K562 (cell line): ENCODE measurements around the gene CABP4. TPM values are rescaled to one million over a fixed set of nuclear protein-coding genes. Genes with fewer than 3 reads are reported as not detected.

Source experiments
- ATF7 ChIP-seq: fragments of 450-650 bp; IDR thresholded peaks from 2 replicates; pipeline ENCODE4 v1.7.1; 2014; ENCODE audit warnings: mild to moderate bottlenecking, moderate library complexity
- CCAR2 ChIP-seq: fragments of 200-400 bp; formaldehyde crosslinking; IDR thresholded peaks from 2 replicates; pipeline ENCODE4 v1.6.1; 2017; ENCODE audit warnings: mild to moderate bottlenecking, low read depth, low read length
- CREB1 ChIP-seq, 2 experiments: sonication (generic) in 1 of 2; formaldehyde crosslinking in 1 of 2; IDR thresholded peaks; 2 replicates each; pipeline versions ENCODE4 v1.6.1 to v1.8.0; 2012 to 2022; ENCODE audit warnings: inconsistent platforms in 1 of 2, mild to moderate bottlenecking in 1 of 2, missing genetic modification reagents in 1 of 2, moderate library complexity in 1 of 2
- CREM ChIP-seq: IDR thresholded peaks from 2 replicates; pipeline ENCODE4 v1.6.1; 2014; ENCODE audit warnings: antibody characterized with exemption, low read depth
- ESRRA ChIP-seq: fragments of 450-650 bp; IDR thresholded peaks from 2 replicates; pipeline ENCODE4 v1.6.1; 2014; ENCODE audit warnings: low read depth, mild to moderate bottlenecking, moderate library complexity, borderline replicate concordance
- MNT ChIP-seq, 2 experiments: fragments of 450-650 bp; conservative IDR thresholded peaks; 2 replicates each; pipeline ENCODE4 v1.6.1; 2017; ENCODE audit warnings: mild to moderate bottlenecking in 2 of 2, moderate library complexity in 2 of 2
- NONO ChIP-seq, 2 experiments: fragments of 200-400 bp in 1 of 2; fragments of 450-650 bp in 1 of 2; formaldehyde crosslinking in 1 of 2; IDR thresholded peaks; 2 replicates each; pipeline ENCODE4 v1.6.1; 2017; ENCODE audit warnings: low read depth in 2 of 2, mild to moderate bottlenecking in 2 of 2, moderate library complexity in 2 of 2, low read length in 1 of 2
- NR4A1 ChIP-seq, 2 experiments: fragments of 250-450 bp in 1 of 2; fragments of 450-650 bp in 1 of 2; sonication (Bioruptor Pico) in 1 of 2; IDR thresholded peaks; 2 replicates each; pipeline versions ENCODE4 v1.4.0 to v1.6.1; 2016 to 2020; ENCODE audit warnings: mild to moderate bottlenecking in 2 of 2, missing compliant biosample characterization in 1 of 2, missing genetic modification characterization in 1 of 2, moderate library complexity in 1 of 2
- PML ChIP-seq: IDR thresholded peaks from 2 replicates; pipeline ENCODE4 v1.6.1; 2012; ENCODE audit warnings: low read length, inconsistent platforms
- RFX1 ChIP-seq: fragments of 450-650 bp; IDR thresholded peaks from 2 replicates; pipeline ENCODE4 v1.6.1; 2016; ENCODE audit warnings: mild to moderate bottlenecking, moderate library complexity
- TBP ChIP-seq: optimal IDR thresholded peaks from 2 replicates; pipeline ENCODE3; 2011; ENCODE audit warnings: low read depth, low read length, improper control_type of control experiment
- TEAD4 ChIP-seq, 2 experiments: sonication (generic) in 1 of 2; formaldehyde crosslinking in 1 of 2; IDR thresholded peaks; 2 replicates each; pipeline versions ENCODE4 v1.6.1 to v1.8.0; 2012 to 2022; ENCODE audit warnings: borderline replicate concordance in 1 of 2, inconsistent platforms in 1 of 2, low read length in 1 of 2, mild to moderate bottlenecking in 1 of 2, missing genetic modification reagents in 1 of 2
- ZNF143 ChIP-seq: sonication (generic); formaldehyde crosslinking; IDR thresholded peaks from 2 replicates; pipeline ENCODE4 v1.9.0; 2022; ENCODE audit warnings: mild to moderate bottlenecking, missing genetic modification reagents
- ZNF444 ChIP-seq: fragments of 250-450 bp; sonication (Bioruptor Pico); IDR thresholded peaks from 2 replicates; pipeline ENCODE4 v1.4.0; 2020; ENCODE audit warnings: mild to moderate bottlenecking, moderate library complexity
- polyA plus RNA-seq, 8 experiments: library from polyadenylated mRNA; depleted of rRNA in 4 of 8; stranded (reverse) in 5 of 8; unstranded in 3 of 8; fragments of >200 nt; fragmentation: Nextera tagmentation in 2 of 8; fragmentation: Illumina TruSeq in 1 of 8; extraction: Ambion mirVana in 2 of 8; extraction: Trizol in 1 of 8; gene quantifications; 2 replicates each; pipeline versions ENCODE4 v1.2.1 to v1.2.3, GENCODE V29; 2011 to 2014; ENCODE audit warnings: inconsistent platforms in 1 of 8, missing spikeins in 1 of 8
- total RNA-seq, 7 experiments: library from RNA; depleted of rRNA in 6 of 7; stranded (reverse); fragments of >200 nt in 6 of 7; fragmentation: Illumina TruSeq in 2 of 7; extraction: Trizol in 2 of 7; gene quantifications; 2 replicates each; pipeline versions ENCODE4 v1.2.1 to v1.2.3, GENCODE V29; 2011 to 2021; ENCODE audit warnings: low replicate concordance in 1 of 7
- TF ChIP-seq, protein P1 (sequence below), 2 experiments: IDR thresholded peaks; 2 replicates each; pipeline ENCODE4 v1.6.1; 2012; ENCODE audit warnings: improper control_type of control experiment in 2 of 2, low read depth in 2 of 2, low read length in 2 of 2, borderline replicate concordance in 1 of 2
- TF ChIP-seq, protein P2 (sequence below): fragments of 250-450 bp; sonication (Bioruptor Pico); IDR thresholded peaks from 2 replicates; pipeline ENCODE4 v1.4.0; 2020
- TF ChIP-seq, protein P3 (sequence below): conservative IDR thresholded peaks from 2 replicates; pipeline ENCODE4 v1.6.1; 2011; ENCODE audit warnings: low read depth, mild to moderate bottlenecking, low read length; ENCODE audit not compliant: control insufficient read depth

The CABP4 gene
- total and polyA plus RNA-seq, 9 of the 15 experiments (the other 6 are each of a cell fraction or from before 2014, with no cell fraction given) = 0.11 TPM; not detected in 8

- TF ChIP-seq, protein P1, sequence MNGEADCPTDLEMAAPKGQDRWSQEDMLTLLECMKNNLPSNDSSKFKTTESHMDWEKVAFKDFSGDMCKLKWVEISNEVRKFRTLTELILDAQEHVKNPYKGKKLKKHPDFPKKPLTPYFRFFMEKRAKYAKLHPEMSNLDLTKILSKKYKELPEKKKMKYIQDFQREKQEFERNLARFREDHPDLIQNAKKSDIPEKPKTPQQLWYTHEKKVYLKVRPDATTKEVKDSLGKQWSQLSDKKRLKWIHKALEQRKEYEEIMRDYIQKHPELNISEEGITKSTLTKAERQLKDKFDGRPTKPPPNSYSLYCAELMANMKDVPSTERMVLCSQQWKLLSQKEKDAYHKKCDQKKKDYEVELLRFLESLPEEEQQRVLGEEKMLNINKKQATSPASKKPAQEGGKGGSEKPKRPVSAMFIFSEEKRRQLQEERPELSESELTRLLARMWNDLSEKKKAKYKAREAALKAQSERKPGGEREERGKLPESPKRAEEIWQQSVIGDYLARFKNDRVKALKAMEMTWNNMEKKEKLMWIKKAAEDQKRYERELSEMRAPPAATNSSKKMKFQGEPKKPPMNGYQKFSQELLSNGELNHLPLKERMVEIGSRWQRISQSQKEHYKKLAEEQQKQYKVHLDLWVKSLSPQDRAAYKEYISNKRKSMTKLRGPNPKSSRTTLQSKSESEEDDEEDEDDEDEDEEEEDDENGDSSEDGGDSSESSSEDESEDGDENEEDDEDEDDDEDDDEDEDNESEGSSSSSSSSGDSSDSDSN (IDR thresholded peaks at IDR 0.05; ENCODE audit: borderline replicate concordance in 1 of 2, low read depth in 2 of 2, low read length in 2 of 2) = 0 out of 4 replicates have a peak, but pooled peaks of 1 of the 2 experiments have one; percentile 37
- TF ChIP-seq RFX1 (no peak), MNT (conservative IDR thresholded peaks at IDR 0.05) (peak; percentile 70 to 80; a peak in 3 of 4 replicates), ZNF143 (CRISPR knock-in tag) (no peak), PML (peak; percentile 73; the same call in 1 of the 2 replicates), CCAR2 (no peak), ATF7 (peak; percentile 59; the same call in 1 of the 2 replicates), ZNF444 (no peak), CREM (peak; percentile 93), TBP (peak; percentile 80), CREB1 (IDR thresholded peaks at IDR 0.05) (peak; percentile 74), CREB1 (CRISPR knock-in tag; IDR thresholded peaks at IDR 0.05) (peak; percentile 90), ESRRA (0 out of 2 replicates have a peak, but pooled peaks have one; percentile 42), NONO (IDR thresholded peaks at IDR 0.05; ENCODE audit: low read depth in 2 of 2, low read length in 1 of 2) (peak in 1 of 2 experiments; percentile 57; a peak in 2 of 4 replicates), TEAD4 (IDR thresholded peaks at IDR 0.05; ENCODE audit: low read length) (0 out of 2 replicates have a peak, but pooled peaks have one; percentile 7), TEAD4 (CRISPR knock-in tag; IDR thresholded peaks at IDR 0.05; ENCODE audit: borderline replicate concordance) (no peak), NR4A1 (CRISPR knock-in tag; IDR thresholded peaks at IDR 0.05) (no peak), NR4A1 (tag; IDR thresholded peaks at IDR 0.05) (no peak)
- TF ChIP-seq, protein P2, sequence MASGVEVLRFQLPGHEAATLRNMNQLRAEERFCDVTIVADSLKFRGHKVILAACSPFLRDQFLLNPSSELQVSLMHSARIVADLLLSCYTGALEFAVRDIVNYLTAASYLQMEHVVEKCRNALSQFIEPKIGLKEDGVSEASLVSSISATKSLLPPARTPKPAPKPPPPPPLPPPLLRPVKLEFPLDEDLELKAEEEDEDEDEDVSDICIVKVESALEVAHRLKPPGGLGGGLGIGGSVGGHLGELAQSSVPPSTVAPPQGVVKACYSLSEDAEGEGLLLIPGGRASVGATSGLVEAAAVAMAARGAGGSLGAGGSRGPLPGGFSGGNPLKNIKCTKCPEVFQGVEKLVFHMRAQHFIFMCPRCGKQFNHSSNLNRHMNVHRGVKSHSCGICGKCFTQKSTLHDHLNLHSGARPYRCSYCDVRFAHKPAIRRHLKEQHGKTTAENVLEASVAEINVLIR (CRISPR knock-in tag) = peak; percentile 66
- TF ChIP-seq, protein P3, sequence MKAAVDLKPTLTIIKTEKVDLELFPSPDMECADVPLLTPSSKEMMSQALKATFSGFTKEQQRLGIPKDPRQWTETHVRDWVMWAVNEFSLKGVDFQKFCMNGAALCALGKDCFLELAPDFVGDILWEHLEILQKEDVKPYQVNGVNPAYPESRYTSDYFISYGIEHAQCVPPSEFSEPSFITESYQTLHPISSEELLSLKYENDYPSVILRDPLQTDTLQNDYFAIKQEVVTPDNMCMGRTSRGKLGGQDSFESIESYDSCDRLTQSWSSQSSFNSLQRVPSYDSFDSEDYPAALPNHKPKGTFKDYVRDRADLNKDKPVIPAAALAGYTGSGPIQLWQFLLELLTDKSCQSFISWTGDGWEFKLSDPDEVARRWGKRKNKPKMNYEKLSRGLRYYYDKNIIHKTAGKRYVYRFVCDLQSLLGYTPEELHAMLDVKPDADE = peak; percentile 78
Measured at GRCh38 chr11:67468759-67469507, 13.8 kb downstream of the CABP4 start, which contains the start of gene TMEM134 (continued).
